Breast epithelium (tissue), 3 donors: Measurements from ENCODE around the gene ZNF134.

ENCODE experiments used
- POLR2A ChIP-seq: fragments of 450-650 bp; IDR thresholded peaks from one replicate; pipeline ENCODE4 v1.6.1; 2016; ENCODE audit warnings: antibody characterized with exemption, mild to moderate bottlenecking, moderate library complexity
- TF ChIP-seq, protein P1 (sequence below), 3 donors: fragments of 450-650 bp; IDR thresholded peaks; one replicate each; pipeline ENCODE4 v1.5.1; 2016 to 2017; ENCODE audit warnings: antibody characterized with exemption in 3 of 3, mild to moderate bottlenecking in 3 of 3, moderate library complexity in 3 of 3

GRCh38 chr19:57570707-57571106 is 43.3 kb upstream of the ZNF134 start:
- TF ChIP-seq, protein P1, sequence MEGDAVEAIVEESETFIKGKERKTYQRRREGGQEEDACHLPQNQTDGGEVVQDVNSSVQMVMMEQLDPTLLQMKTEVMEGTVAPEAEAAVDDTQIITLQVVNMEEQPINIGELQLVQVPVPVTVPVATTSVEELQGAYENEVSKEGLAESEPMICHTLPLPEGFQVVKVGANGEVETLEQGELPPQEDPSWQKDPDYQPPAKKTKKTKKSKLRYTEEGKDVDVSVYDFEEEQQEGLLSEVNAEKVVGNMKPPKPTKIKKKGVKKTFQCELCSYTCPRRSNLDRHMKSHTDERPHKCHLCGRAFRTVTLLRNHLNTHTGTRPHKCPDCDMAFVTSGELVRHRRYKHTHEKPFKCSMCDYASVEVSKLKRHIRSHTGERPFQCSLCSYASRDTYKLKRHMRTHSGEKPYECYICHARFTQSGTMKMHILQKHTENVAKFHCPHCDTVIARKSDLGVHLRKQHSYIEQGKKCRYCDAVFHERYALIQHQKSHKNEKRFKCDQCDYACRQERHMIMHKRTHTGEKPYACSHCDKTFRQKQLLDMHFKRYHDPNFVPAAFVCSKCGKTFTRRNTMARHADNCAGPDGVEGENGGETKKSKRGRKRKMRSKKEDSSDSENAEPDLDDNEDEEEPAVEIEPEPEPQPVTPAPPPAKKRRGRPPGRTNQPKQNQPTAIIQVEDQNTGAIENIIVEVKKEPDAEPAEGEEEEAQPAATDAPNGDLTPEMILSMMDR (IDR thresholded peaks at IDR 0.05), result no peak
- no peak for TF ChIP-seq POLR2A
